ENCODE results near the gene CTNNA3.

- TF ChIP-seq CTCF (IDR thresholded peaks at IDR 0.05) (no peak), SIN3A (IDR thresholded peaks at IDR 0.05; ENCODE audit: borderline replicate concordance, insufficient read depth, low read depth, low read length) (no peak), TCF7L2 (IDR thresholded peaks at IDR 0.05; ENCODE audit: low read depth, low read length) (no peak)
Observed at GRCh38 chr10:66006411-66006810, 1689.6 kb downstream of the CTNNA3 start.
